HEK293T (cell line): Measurements from ENCODE around the gene CDHR4.

Experiments used
- ARNT ChIP-seq: fragments of 450-650 bp; IDR thresholded peaks from 2 replicates; pipeline ENCODE4 v1.6.1; 2017; ENCODE audit warnings: mild to moderate bottlenecking
- BHLHE40 ChIP-seq: fragments of 450-650 bp; IDR thresholded peaks from 2 replicates; pipeline ENCODE4 v1.6.1; 2016; ENCODE audit warnings: mild to moderate bottlenecking, moderate library complexity, borderline replicate concordance
- ELF4 ChIP-seq: fragments of 450-650 bp; IDR thresholded peaks from 2 replicates; pipeline ENCODE4 v1.6.1; 2017; ENCODE audit warnings: antibody characterized with exemption
- FOXA1 ChIP-seq: fragments of 450-650 bp; IDR thresholded peaks from 2 replicates; pipeline ENCODE4 v1.6.1; 2016; ENCODE audit warnings: mild to moderate bottlenecking
- FOXM1 ChIP-seq: fragments of 450-650 bp; IDR thresholded peaks from 2 replicates; pipeline ENCODE4 v1.6.1; 2017; ENCODE audit warnings: mild to moderate bottlenecking, borderline replicate concordance
- L3MBTL2 ChIP-seq: fragments of 450-650 bp; conservative IDR thresholded peaks from 2 replicates; pipeline ENCODE4 v1.6.1; 2016; ENCODE audit warnings: mild to moderate bottlenecking
- LEF1 ChIP-seq: fragments of 450-650 bp; IDR thresholded peaks from 2 replicates; pipeline ENCODE4 v1.6.1; 2017; ENCODE audit warnings: mild to moderate bottlenecking, borderline replicate concordance
- PKNOX1 ChIP-seq: fragments of 450-650 bp; IDR thresholded peaks from 2 replicates; pipeline ENCODE4 v1.6.1; 2016
- SP1 ChIP-seq: fragments of 450-650 bp; IDR thresholded peaks from 2 replicates; pipeline ENCODE4 v1.6.1; 2017
- SUZ12 ChIP-seq: fragments of 450-650 bp; IDR thresholded peaks from 2 replicates; pipeline ENCODE4 v1.6.1; 2016; ENCODE audit warnings: mild to moderate bottlenecking
- TARDBP ChIP-seq: fragments of 450-650 bp; IDR thresholded peaks from 2 replicates; pipeline ENCODE4 v1.6.1; 2016
- ZNF384 ChIP-seq: fragments of 450-650 bp; IDR thresholded peaks from 2 replicates; pipeline ENCODE4 v1.6.1; 2016

GRCh38 chr3:49794431-49794830, 5.2 kb downstream of the CDHR4 start:
- TF ChIP-seq PKNOX1 (no peak), TARDBP (no peak), SP1 (no peak), ELF4 (no peak), BHLHE40 (no peak), L3MBTL2 (no peak), FOXM1 (no peak), SUZ12 (no peak), ARNT (no peak), FOXA1 (no peak), ZNF384 (no peak), LEF1 (no peak)
